AG10803 (cell line): Measurements from ENCODE around the gene FILIP1L.

Experiments
- DNase-seq: peaks from one replicate; pipeline ENCODE4 v3.0.0; 2010; ENCODE audit warnings: low read depth
- H3K4me3 ChIP-seq: 2 replicates; pipeline ENCODE4 v1.5.1; 2011; ENCODE audit warnings: mild to moderate bottlenecking, low read length, control low read depth
- CTCF ChIP-seq: conservative IDR thresholded peaks from 2 replicates; pipeline ENCODE4 v1.5.1; 2011; ENCODE audit warnings: mild to moderate bottlenecking, low read length, control low read depth, inconsistent platforms

Gene FILIP1L

GRCh38 chr3:100027321-100027720, 87.0 kb downstream of the FILIP1L start:
- no peak for TF ChIP-seq CTCF
- no peak overlapping the region for H3K4me3 ChIP-seq
- no peak for DNase-seq

- DNase-seq, result peak; percentile 49
- no peak overlapping the region for H3K4me3 ChIP-seq
- no peak for TF ChIP-seq CTCF
These were observed 89.6 kb downstream of the FILIP1L start for GRCh38 chr3:100024520-100025303.

- no peak for TF ChIP-seq CTCF
- no peak overlapping the region for H3K4me3 ChIP-seq
- DNase-seq, result no peak
These were observed 90.7 kb downstream of the FILIP1L start for GRCh38 chr3:100023595-100023994.

- no peak overlapping the region for H3K4me3 ChIP-seq
- no peak for TF ChIP-seq CTCF
- DNase-seq, result peak; percentile 93
These were observed 91.2 kb downstream of the FILIP1L start for GRCh38 chr3:100023150-100023549.

- DNase-seq, result no peak
- no peak for TF ChIP-seq CTCF
- H3K4me3 ChIP-seq, result no peak overlapping the region
These were observed 91.8 kb downstream of the FILIP1L start for GRCh38 chr3:100022506-100022905.

- no peak for TF ChIP-seq CTCF
- DNase-seq, result peak; percentile 80
- no peak overlapping the region for H3K4me3 ChIP-seq
These were observed 93.2 kb downstream of the FILIP1L start for GRCh38 chr3:100020876-100021644.

- H3K4me3 ChIP-seq, result no peak overlapping the region
- no peak for DNase-seq
- no peak for TF ChIP-seq CTCF
These were observed 94.6 kb downstream of the FILIP1L start for GRCh38 chr3:100019719-100020118.
